HepG2 (cell line): ENCODE data around the gene DPYSL3. TPM values are rescaled to one million over a fixed set of nuclear protein-coding genes. Genes with fewer than 3 reads are reported as not detected.

Experiments used
- ATAC-seq: fragments of 200-7000 bp; cut with Tn5 transposase; 3 replicates; pipeline ENCODE4 v1.9.1; 2020; ENCODE audit warnings: mild to moderate bottlenecking, moderate library complexity
- BruUV-seq: library from RNA; stranded (reverse); fragments of 400-500 nt; replicated peaks from 2 replicates; lab custom pipeline; 2021; lab: Mats Ljungman, UMichigan
- CTCF ChIA-PET: fragments of 300-600 bp; formaldehyde crosslinking; extraction: SDS; loops from one replicate; lab custom pipeline; 2021; ENCODE audit warnings: low total read pairs, inconsistent platforms, low intra/inter-chr PET ratio; lab: Yijun Ruan, JAX
- POLR2A ChIA-PET: fragments of 350-600 bp; sonication (Branson Sonifier 250); formaldehyde crosslinking; loops from one replicate; lab custom pipeline; 2020; ENCODE audit warnings: antibody characterized with exemption, inconsistent platforms; lab: Yijun Ruan, JAX
- DNase-seq: peaks from one replicate; pipeline ENCODE4 v3.0.0-alpha.2; 2015; ENCODE audit warnings: low spot score
- FAIRE-seq: peaks from 3 replicates; lab custom pipeline; 2011; peaks lifted over from hg19 to GRCh38; lab: Jason Lieb, UNC
- H2AFZ ChIP-seq: one replicate; pipeline ENCODE4 v1.6.1; 2011; ENCODE audit warnings: low read length, inconsistent platforms
- H3K27ac ChIP-seq: fragments of 300-600 bp; 3 replicates; pipeline ENCODE4 v1.8.0; 2011; ENCODE audit warnings: mixed run types, mild to moderate bottlenecking, mixed read lengths, low read length, inconsistent platforms; ENCODE audit not compliant: insufficient read depth; ENCODE audit errors: extremely low read length
- H3K27me3 ChIP-seq, 2 experiments: fragments of 200-600 bp in 1 of 2; 2 replicates in 1 of 2; 3 replicates in 1 of 2; pipeline versions ENCODE4 v1.6.0 to v1.8.0; 2011; ENCODE audit warnings: low read length in 2 of 2, mild to moderate bottlenecking in 2 of 2, moderate library complexity in 2 of 2, inconsistent platforms in 1 of 2; ENCODE audit not compliant: insufficient read depth in 2 of 2, control insufficient read depth in 1 of 2
- H3K36me3 ChIP-seq, 2 experiments: fragments of 200-600 bp in 1 of 2; replicated peaks in 1 of 2; 2 replicates in 1 of 2; 3 replicates in 1 of 2; pipeline versions ENCODE4 v1.5.1 to v1.8.0; 2011; ENCODE audit warnings: low read length in 2 of 2, inconsistent platforms in 1 of 2; ENCODE audit not compliant: insufficient read depth in 2 of 2, control insufficient read depth in 1 of 2
- H3K4me1 ChIP-seq: 2 replicates; pipeline ENCODE4 v1.5.1; 2012; ENCODE audit warnings: low read length, inconsistent platforms; ENCODE audit not compliant: insufficient read depth
- H3K4me2 ChIP-seq: 2 replicates; pipeline ENCODE4 v1.6.0; 2011; ENCODE audit warnings: low read depth, low read length, inconsistent platforms
- H3K4me3 ChIP-seq, 3 experiments: fragments of 200-600 bp in 1 of 3; sonication (generic), shearing (Covaris generic) in 1 of 3; replicated peaks in 1 of 3; 2 replicates each; pipeline ENCODE4 v1.5.1; 2011 to 2016; ENCODE audit warnings: low read length in 3 of 3, inconsistent platforms in 2 of 3, low read depth in 2 of 3, mild to moderate bottlenecking in 2 of 3, control low read depth in 1 of 3, mixed read lengths in 1 of 3; ENCODE audit not compliant: insufficient read depth in 1 of 3
- H3K79me2 ChIP-seq: one replicate; pipeline ENCODE4 v1.6.1; 2011; ENCODE audit warnings: low read length, inconsistent platforms; ENCODE audit not compliant: insufficient read depth
- H3K9ac ChIP-seq: 2 replicates; pipeline ENCODE4 v1.6.0; 2011; ENCODE audit warnings: mild to moderate bottlenecking, low read depth, low read length, inconsistent platforms; ENCODE audit not compliant: insufficient read depth
- H3K9me3 ChIP-seq: 2 replicates; pipeline ENCODE4 v1.5.1; 2012; ENCODE audit warnings: mild to moderate bottlenecking, low read length
- H4K20me1 ChIP-seq: 2 replicates; pipeline ENCODE4 v1.6.0; 2011; ENCODE audit warnings: inconsistent platforms, mild to moderate bottlenecking, low read length, moderate library complexity; ENCODE audit not compliant: insufficient read depth
- ATF1 ChIP-seq: IDR thresholded peaks from 2 replicates; pipeline ENCODE4 v1.6.1; 2016; ENCODE audit warnings: mild to moderate bottlenecking, control low read depth
- FOXP1 ChIP-seq, 2 experiments: fragments of 450-650 bp in 1 of 2; IDR thresholded peaks; 2 replicates each; pipeline ENCODE4 v1.6.1; 2017 to 2018; ENCODE audit warnings: antibody characterized with exemption in 1 of 2
- SMAD3 ChIP-seq: sonication (generic); formaldehyde crosslinking; IDR thresholded peaks from 2 replicates; pipeline ENCODE4 v1.4.0; 2020; ENCODE audit warnings: missing genetic modification reagents
- SP4 ChIP-seq: sonication (generic); formaldehyde crosslinking; IDR thresholded peaks from 2 replicates; pipeline ENCODE4 v1.8.1; 2023; ENCODE audit warnings: mild to moderate bottlenecking, missing genetic modification reagents
- ZBTB42 ChIP-seq: sonication (generic); formaldehyde crosslinking; IDR thresholded peaks from 2 replicates; pipeline ENCODE4 v1.5.0; 2020; ENCODE audit warnings: mild to moderate bottlenecking, missing genetic modification reagents
- ZNF33B ChIP-seq: sonication (generic); formaldehyde crosslinking; IDR thresholded peaks from 2 replicates; pipeline ENCODE4 v1.5.1; 2020; ENCODE audit warnings: mild to moderate bottlenecking, missing genetic modification reagents
- ZNF510 ChIP-seq: sonication (generic); formaldehyde crosslinking; IDR thresholded peaks from 2 replicates; pipeline ENCODE4 v1.4.0; 2020; ENCODE audit warnings: low read depth, mild to moderate bottlenecking, missing genetic modification reagents
- ZNF737 ChIP-seq: sonication (generic); formaldehyde crosslinking; IDR thresholded peaks from 2 replicates; pipeline ENCODE4 v1.5.0; 2020; ENCODE audit warnings: missing genetic modification reagents, mild to moderate bottlenecking, borderline replicate concordance
- ZNF792 ChIP-seq: IDR thresholded peaks from 2 replicates; pipeline ENCODE4 v1.6.1; 2016
- WGBS: methylation state at CpG from one replicate; pipeline ENCODE4 v1.1.6; 2017; ENCODE audit warnings: low lambda C conversion rate; 5-methylcytosine and 5-hydroxymethylcytosine counted together
- in situ Hi-C: cut with HindIII; loops from 2 replicates; pipeline ENCODE4 v1.10.0; 2017; ENCODE audit warnings: low pct_unique_long_range_greater_than_20kb; ENCODE audit not compliant: extremely low pct_ligation_motif_present
- intact Hi-C: fragments of 100-400 bp; cut with micrococcal nuclease; formaldehyde crosslinking; loops from one replicate; pipeline ENCODE4 v1.10.0; 2022; ENCODE audit not compliant: unreplicated experiment
- polyA plus RNA-seq, 8 experiments: library from polyadenylated mRNA; depleted of rRNA in 3 of 8; stranded (reverse) in 7 of 8; unstranded in 1 of 8; fragments of >200 nt; fragmentation: Illumina TruSeq in 4 of 8; extraction: Trizol in 4 of 8; gene quantifications; 2 replicates each; pipeline versions ENCODE4 v1.2.1 to v1.2.3, GENCODE V29; 2011 to 2016; ENCODE audit warnings: low read depth in 4 of 8, missing spikeins in 1 of 8, mixed read lengths in 1 of 8; ENCODE audit not compliant: insufficient read depth in 1 of 8
- total RNA-seq, 5 experiments: library from RNA; depleted of rRNA; stranded (reverse); fragments of >200 nt; fragmentation: Illumina TruSeq; extraction: Trizol; gene quantifications; 2 replicates each; pipeline ENCODE4 v1.2.3, GENCODE V29; 2016; ENCODE audit warnings: low read depth in 1 of 5
- TF ChIP-seq, protein P1 (sequence below): sonication (generic); formaldehyde crosslinking; IDR thresholded peaks from 2 replicates; pipeline ENCODE4 v1.5.1; 2020; ENCODE audit warnings: missing genetic modification reagents, mild to moderate bottlenecking, borderline replicate concordance
- TF ChIP-seq, protein P2 (sequence below): sonication (generic); formaldehyde crosslinking; IDR thresholded peaks from 2 replicates; pipeline ENCODE4 v1.9.0; 2021; ENCODE audit warnings: missing genetic modification reagents, borderline replicate concordance
- TF ChIP-seq, protein P3 (sequence below): sonication (generic); formaldehyde crosslinking; IDR thresholded peaks from 2 replicates; pipeline ENCODE4 v1.5.0; 2020; ENCODE audit warnings: mild to moderate bottlenecking, low read depth, missing genetic modification reagents, borderline replicate concordance

Gene DPYSL3
- total and polyA plus RNA-seq, 2 of the 13 experiments (the other 11 are each of a cell fraction or from before 2014, with no cell fraction given), result 0.08 to 0.15 TPM

GRCh38 chr5:147484708-147485020 lies 25.2 kb downstream of the DPYSL3 start:
- TF ChIP-seq ZBTB42 (CRISPR knock-in tag), result no peak
- TF ChIP-seq ZNF33B (CRISPR knock-in tag), result no peak
- TF ChIP-seq SP4, result no peak
- no peak for TF ChIP-seq ZNF510 (CRISPR knock-in tag)
- TF ChIP-seq FOXP1 (IDR thresholded peaks at IDR 0.05), result no peak
- no peak for TF ChIP-seq FOXP1 (CRISPR knock-in tag; IDR thresholded peaks at IDR 0.05)
- TF ChIP-seq, all 625 proteins: peak for 0
- no peaks in the 10 kb centered on the region for H3K9me3 ChIP-seq
- ChIA-PET CTCF (no interaction called here), POLR2A (no interaction called here)
- H3K36me3 ChIP-seq, result no peaks in the 10 kb centered on the region
- H3K79me2 ChIP-seq, result no peaks in the 10 kb centered on the region
- DNase-seq (no peak), FAIRE-seq (no peak), ATAC-seq (no peak)
- H4K20me1 ChIP-seq, result no peaks in the 10 kb centered on the region
- H3K4me1 ChIP-seq, result no peaks in the 10 kb centered on the region
- H3K27ac ChIP-seq, result no peak overlapping the region
- intact Hi-C loops, result no loop called here
- in situ Hi-C loops, result no loop called here
- no peak overlapping the region for H3K9ac ChIP-seq
- no peak overlapping the region for H2AFZ ChIP-seq
- no TSS peak for BruUV-seq
- H3K27me3 ChIP-seq, result no peaks in the 10 kb centered on the region; a peak in 2 of 5 replicates
- H3K4me2 ChIP-seq, result no peak overlapping the region
- no peak overlapping the region for H3K4me3 ChIP-seq
- 7% methylated on average over 3 of the region's 3 CpGs for WGBS

GRCh38 chr5:147483961-147484707 lies 25.7 kb downstream of the DPYSL3 start:
- no peaks in the 10 kb centered on the region for H3K4me1 ChIP-seq
- no peaks in the 10 kb centered on the region for H4K20me1 ChIP-seq
- no peaks in the 10 kb centered on the region; a peak in 2 of 5 replicates for H3K27me3 ChIP-seq
- DNase-seq (no peak), FAIRE-seq (no peak), ATAC-seq (no peak)
- no peaks in the 10 kb centered on the region for H3K79me2 ChIP-seq
- WGBS, result 3% methylated on average over 4 of the region's 5 CpGs
- no peak overlapping the region for H3K4me2 ChIP-seq
- ChIA-PET CTCF (no interaction called here), POLR2A (no interaction called here)
- in situ Hi-C loops, result no loop called here
- BruUV-seq, result no TSS peak
- H3K4me3 ChIP-seq, result no peak overlapping the region
- H3K9ac ChIP-seq, result no peak overlapping the region
- intact Hi-C loops, result no loop called here
- H3K36me3 ChIP-seq, result no peaks in the 10 kb centered on the region
- no peak overlapping the region for H3K27ac ChIP-seq
- H3K9me3 ChIP-seq, result no peaks in the 10 kb centered on the region
- no peak overlapping the region for H2AFZ ChIP-seq
- TF ChIP-seq ATF1 (CRISPR knock-in tag) (no peak), ZNF737 (no peak), ZNF792 (no peak), SMAD3 (CRISPR knock-in tag) (no peak)
- TF ChIP-seq, protein P1, sequence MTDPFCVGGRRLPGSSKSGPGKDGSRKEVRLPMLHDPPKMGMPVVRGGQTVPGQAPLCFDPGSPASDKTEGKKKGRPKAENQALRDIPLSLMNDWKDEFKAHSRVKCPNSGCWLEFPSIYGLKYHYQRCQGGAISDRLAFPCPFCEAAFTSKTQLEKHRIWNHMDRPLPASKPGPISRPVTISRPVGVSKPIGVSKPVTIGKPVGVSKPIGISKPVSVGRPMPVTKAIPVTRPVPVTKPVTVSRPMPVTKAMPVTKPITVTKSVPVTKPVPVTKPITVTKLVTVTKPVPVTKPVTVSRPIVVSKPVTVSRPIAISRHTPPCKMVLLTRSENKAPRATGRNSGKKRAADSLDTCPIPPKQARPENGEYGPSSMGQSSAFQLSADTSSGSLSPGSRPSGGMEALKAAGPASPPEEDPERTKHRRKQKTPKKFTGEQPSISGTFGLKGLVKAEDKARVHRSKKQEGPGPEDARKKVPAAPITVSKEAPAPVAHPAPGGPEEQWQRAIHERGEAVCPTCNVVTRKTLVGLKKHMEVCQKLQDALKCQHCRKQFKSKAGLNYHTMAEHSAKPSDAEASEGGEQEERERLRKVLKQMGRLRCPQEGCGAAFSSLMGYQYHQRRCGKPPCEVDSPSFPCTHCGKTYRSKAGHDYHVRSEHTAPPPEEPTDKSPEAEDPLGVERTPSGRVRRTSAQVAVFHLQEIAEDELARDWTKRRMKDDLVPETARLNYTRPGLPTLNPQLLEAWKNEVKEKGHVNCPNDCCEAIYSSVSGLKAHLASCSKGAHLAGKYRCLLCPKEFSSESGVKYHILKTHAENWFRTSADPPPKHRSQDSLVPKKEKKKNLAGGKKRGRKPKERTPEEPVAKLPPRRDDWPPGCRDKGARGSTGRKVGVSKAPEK (CRISPR knock-in tag), result no peak
- TF ChIP-seq, protein P2, sequence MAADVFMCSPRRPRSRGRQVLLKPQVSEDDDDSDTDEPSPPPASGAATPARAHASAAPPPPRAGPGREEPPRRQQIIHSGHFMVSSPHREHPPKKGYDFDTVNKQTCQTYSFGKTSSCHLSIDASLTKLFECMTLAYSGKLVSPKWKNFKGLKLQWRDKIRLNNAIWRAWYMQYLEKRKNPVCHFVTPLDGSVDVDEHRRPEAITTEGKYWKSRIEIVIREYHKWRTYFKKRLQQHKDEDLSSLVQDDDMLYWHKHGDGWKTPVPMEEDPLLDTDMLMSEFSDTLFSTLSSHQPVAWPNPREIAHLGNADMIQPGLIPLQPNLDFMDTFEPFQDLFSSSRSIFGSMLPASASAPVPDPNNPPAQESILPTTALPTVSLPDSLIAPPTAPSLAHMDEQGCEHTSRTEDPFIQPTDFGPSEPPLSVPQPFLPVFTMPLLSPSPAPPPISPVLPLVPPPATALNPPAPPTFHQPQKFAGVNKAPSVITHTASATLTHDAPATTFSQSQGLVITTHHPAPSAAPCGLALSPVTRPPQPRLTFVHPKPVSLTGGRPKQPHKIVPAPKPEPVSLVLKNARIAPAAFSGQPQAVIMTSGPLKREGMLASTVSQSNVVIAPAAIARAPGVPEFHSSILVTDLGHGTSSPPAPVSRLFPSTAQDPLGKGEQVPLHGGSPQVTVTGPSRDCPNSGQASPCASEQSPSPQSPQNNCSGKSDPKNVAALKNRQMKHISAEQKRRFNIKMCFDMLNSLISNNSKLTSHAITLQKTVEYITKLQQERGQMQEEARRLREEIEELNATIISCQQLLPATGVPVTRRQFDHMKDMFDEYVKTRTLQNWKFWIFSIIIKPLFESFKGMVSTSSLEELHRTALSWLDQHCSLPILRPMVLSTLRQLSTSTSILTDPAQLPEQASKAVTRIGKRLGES, result no peak
- TF ChIP-seq, protein P3, sequence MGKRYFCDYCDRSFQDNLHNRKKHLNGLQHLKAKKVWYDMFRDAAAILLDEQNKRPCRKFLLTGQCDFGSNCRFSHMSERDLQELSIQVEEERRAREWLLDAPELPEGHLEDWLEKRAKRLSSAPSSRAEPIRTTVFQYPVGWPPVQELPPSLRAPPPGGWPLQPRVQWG (CRISPR knock-in tag), result no peak
